Measurements from ENCODE around the gene HOXD9.

Gene HOXD9

GRCh38 chr2:176152350-176153181, 30.0 kb downstream of the HOXD9 start:
- no peak for DNase-seq (ENCODE audit: low read depth in 2 of 2)

GRCh38 chr2:176154576-176155252, 32.2 kb downstream of the HOXD9 start:
- no peak for DNase-seq (ENCODE audit: low read depth in 2 of 2)

GRCh38 chr2:176155356-176156044, 33.0 kb downstream of the HOXD9 start:
- DNase-seq (ENCODE audit: low read depth in 2 of 2) = no peak

- no peak for DNase-seq (ENCODE audit: low read depth in 2 of 2)
These were observed 33.8 kb downstream of the HOXD9 start for GRCh38 chr2:176156301-176156806.

- DNase-seq (ENCODE audit: low read depth in 2 of 2) = no peak
These were observed 34.4 kb downstream of the HOXD9 start, which contains the start of gene HOXD3 for GRCh38 chr2:176156807-176157498. Gene HOXD3, plus strand, starts transcription at chr2:176157307. Its CDS starts 11,808 bp downstream, at chr2:176169115.

GRCh38 chr2:176157499-176158185, 35.1 kb downstream of the HOXD9 start:
- DNase-seq (ENCODE audit: low read depth in 2 of 2) = no peak

- no peak for DNase-seq (ENCODE audit: low read depth in 2 of 2)
These were observed 35.7 kb downstream of the HOXD9 start for GRCh38 chr2:176158186-176158591.

- DNase-seq (ENCODE audit: low read depth in 2 of 2) = no peak
These were observed 36.5 kb downstream of the HOXD9 start for GRCh38 chr2:176158855-176159662.

- DNase-seq (ENCODE audit: low read depth in 2 of 2) = no peak
These were observed 37.2 kb downstream of the HOXD9 start for GRCh38 chr2:176159663-176160250.

GRCh38 chr2:176160251-176160985, 37.9 kb downstream of the HOXD9 start:
- no peak for DNase-seq (ENCODE audit: low read depth in 2 of 2)

- no peak for DNase-seq (ENCODE audit: low read depth in 2 of 2)
These were observed 38.7 kb downstream of the HOXD9 start for GRCh38 chr2:176160986-176161824.

- no peak for DNase-seq (ENCODE audit: low read depth in 2 of 2)
These were observed 39.5 kb downstream of the HOXD9 start for GRCh38 chr2:176161825-176162626.

GRCh38 chr2:176162911-176163671, 40.6 kb downstream of the HOXD9 start:
- no peak for DNase-seq (ENCODE audit: low read depth in 2 of 2)

GRCh38 chr2:176163672-176164056, 41.1 kb downstream of the HOXD9 start:
- DNase-seq (ENCODE audit: low read depth in 2 of 2) = no peak

GRCh38 chr2:176164201-176164600, 41.7 kb downstream of the HOXD9 start:
- no peak for DNase-seq (ENCODE audit: low read depth in 2 of 2)

GRCh38 chr2:176164611-176165369, 42.3 kb downstream of the HOXD9 start:
- DNase-seq (ENCODE audit: low read depth in 2 of 2) = no peak
